Activated CD8-positive, alpha-beta memory T cell treated with anti-CD3 and anti-CD28 coated beads, Interleukin-2, amount 50 U/mL, for 24 hours (primary cell): ENCODE results near the gene ARID3B.
"Not testable (repeated sequence)": the region's sequence is repeated elsewhere in the genome, so short reads cannot be mapped to it uniquely, and the experiment has no call there.

Source experiments
- DNase-seq: peaks from one replicate; pipeline ENCODE4 v3.0.0-alpha.2; 2020; ENCODE audit errors: extremely low read depth

Gene ARID3B

DNA sequence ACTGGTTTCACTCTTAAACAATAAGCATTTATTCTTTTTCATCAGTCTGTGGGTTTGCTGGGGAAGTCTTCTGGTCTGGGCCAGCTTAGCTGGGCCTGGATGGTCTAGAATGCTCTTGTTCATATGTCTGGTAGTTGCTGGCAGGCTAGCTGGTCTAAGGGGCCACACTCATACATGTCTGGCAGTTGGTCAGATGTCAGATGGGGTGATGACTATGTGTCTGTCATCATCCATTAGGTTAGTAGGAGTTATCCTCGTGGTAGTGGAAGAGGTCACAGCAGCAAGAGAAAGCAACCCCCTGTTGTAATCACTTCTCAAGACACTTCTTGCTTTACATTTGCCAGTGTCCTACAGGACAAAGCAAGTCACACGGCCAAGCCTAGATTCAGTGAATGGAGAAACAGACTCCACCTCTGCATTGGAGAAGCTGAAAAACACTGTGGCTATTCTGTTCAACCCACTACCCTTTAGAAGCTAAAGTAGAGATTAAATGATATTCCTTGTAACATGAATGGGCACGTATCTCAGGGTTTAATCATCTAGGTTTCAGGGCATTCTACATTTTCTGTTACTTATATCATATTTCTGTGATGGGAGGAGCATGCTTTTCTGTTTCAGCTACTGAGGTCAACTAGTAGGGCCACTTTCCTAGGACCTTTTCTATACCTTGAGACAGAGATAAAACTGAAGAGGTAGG lies 5.5 kb upstream of the ARID3B start:
- DNase-seq = no peak

DNA sequence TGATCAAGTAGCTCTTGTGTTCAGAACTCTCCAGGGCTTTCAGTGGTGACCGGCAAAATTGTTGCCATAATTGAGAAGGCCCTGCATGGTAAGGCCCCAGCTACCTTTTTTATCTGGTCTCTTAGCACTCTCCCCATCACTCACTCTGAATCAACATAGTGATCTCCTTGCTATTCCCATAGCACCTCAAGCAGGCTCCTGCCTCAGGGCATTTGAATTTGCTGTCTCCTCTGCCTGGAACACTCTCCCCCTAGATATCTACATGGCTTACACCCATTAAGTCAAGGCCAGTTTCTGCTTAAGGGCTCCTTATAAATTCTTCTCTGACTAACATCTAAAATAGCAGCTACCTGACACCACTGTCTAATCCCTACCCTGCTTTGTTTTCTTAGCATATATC lies 3.3 kb upstream of the ARID3B start:
- no peak for DNase-seq

DNA sequence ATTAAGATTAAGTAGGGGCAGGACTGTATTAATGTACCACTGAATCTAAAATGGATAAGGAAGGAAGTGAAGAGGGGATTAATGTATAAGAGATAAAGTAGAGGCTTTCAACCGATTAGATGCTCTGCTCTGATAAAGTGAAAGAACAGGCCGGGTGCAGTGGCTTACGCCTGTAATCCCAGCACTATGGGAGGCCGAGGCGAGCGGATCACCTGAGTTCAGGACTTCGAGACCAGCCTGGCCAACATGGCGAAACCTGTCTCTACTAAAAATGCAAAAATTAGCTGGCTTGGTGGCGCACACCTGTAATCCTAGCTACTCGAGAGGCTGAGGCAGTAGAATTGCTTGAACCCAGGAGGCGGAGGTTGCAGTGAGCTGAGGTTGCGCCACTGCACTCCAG lies 1.5 kb upstream of the ARID3B start:
- DNase-seq = not testable (repeated sequence)

DNA sequence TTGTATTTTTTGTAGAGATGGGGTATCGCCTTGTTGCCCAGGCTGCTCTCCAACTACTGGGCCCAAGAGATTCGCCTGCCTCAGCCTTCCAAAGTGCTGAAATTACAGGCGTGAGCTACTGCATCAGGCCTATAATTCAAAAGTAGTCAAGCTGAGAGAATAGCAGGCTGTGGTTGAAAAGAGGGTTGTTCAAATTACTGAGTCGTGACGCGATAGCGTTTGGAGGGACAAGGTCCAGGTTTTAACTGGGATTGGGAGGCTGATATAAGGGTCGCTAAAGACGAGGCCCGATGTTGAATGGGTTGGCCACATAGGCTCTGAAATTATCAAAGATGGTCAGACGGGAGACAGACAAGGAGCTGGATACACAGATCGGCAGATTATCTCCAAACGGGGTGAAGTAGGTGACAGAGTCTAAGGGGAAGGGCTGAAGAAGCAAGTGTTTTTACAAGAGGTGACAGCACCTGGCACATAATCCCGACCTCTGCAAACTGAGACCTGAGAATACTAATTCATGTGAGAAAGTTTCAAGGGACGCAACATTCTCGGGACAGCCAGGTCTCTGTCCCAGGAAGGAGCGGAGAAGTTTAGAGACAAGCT lies 759 bp upstream of the ARID3B start:
- DNase-seq = no peak

DNA sequence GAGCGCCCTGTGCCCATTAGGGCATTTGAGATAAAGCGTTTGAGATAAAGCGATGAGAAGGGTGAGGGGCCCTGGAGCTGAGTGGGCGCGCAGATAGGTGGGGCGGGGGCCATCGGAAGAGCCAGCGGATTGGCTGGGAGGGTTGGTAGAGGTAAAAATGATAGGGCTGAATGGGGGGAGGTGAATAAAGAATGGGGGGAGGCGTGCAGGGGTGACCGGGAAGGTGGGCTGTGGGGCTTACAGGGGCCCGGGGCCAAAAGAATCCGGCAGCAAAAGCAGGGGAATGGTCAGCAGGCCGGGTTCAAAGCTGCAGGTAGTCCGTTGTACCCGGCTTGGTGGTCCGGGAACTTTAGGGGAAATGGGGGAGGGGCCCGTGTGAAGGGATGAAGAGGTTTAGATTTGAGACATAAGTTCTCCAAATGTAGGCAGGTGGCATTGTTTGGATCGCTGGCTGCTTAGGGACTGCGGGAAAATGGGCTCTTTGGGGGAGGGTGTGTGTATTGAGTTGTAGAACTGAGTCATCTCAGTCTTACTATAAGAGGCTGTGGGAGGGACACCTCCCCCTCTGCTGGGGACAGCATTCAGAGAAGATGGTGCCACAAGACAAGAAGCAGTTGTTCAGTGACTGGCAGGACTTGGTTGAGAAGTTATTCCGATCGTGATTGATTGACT lies 610 bp downstream of the ARID3B start:
- no peak for DNase-seq

DNA sequence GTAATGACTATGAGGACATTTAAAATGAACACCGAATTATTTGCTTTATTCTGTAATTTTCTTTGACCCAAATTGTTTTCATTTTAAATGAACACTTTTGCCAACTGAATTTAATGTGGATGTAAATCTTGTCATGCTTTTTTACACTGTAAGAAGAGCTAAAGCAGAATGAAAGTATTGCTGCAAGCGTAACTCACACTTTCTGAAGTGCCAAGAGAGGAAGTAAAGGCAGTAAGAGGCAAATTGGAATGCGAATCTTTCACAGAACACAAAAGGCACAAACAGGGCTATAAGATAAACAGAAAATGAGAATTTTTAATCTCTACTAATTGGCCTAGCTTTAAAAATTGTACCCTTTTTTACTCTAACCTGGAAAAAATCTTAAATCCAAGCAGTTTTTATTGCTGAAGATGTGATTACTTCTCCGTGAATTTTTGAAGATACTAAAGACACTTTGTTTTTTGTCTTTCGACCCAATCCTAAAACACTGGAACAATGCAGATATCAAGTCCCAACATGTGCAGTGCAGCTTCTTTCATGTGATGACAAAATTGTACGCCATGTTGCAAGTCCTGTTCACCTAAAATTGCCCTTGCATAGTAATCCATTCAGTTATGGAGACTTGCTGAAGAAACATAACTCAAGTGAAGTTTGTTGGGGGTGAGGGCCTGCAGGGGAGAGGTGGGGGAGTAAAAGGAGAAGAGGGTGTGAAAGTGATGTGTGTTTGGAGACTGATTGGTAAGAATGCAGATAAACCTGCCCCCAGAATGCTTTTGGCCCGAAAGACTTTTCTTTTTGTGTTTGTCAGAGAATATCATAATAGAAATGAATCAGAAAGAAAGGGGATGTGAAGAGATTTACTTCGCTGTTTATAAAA lies 1.4 kb downstream of the ARID3B start:
- DNase-seq = no peak

DNA sequence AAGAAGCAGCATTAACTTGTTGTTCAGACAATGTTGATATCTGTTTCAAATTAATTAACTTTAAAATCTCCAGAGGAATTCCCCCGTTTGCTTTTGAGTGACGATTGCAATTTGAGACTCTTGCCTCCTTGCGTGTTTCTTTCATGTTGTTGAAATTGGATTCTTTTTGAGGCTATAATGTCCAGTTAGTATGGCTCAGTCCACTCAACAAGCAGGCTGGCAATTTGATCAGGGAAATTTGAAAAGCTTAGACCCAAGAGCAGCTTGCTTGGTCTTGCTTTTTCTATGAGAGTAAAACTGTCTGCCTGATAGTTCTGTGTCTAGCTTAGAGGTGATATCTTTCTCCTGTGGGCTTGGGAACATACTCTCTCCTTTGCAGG lies 2.0 kb downstream of the ARID3B start:
- no peak for DNase-seq

DNA sequence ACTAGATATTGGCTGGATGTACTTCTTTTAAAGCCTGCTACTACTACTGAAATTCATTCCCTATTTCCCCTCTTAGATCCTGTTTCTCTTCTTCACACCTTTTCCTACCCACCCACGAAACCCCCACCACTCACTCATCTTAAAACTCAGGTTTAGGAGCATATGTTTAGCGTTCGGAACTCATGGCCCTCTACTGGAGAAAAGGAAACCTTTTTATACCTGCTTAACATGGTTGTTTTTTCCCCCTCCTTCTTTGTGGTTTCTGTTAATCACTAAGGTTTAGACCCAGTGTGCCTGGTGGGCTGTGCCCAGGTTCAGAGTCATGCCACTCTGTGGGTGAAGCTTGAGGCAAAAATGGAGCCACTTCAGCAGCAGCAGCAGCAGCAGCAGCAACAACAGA lies 2.6 kb downstream of the ARID3B start:
- DNase-seq = no peak

DNA sequence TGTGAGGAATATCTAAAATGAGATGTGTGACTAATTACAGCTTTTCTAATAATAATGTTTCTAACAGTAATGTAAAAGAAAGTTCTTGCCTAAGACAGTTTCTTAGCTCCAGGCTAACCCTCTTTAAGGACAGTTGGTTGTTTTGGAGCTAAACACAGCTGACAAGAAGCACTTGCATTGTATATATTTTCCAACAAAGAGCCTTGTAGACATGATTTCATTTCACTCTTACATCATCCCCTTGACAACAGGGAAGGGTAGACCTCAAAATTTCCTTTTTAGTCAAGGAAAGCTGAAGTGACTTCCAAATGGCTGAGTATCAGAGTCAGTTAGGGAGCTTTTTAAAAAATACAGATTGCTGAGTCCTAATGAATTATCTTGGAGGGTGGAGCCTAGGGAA lies 4.1 kb downstream of the ARID3B start:
- DNase-seq = no peak

DNA sequence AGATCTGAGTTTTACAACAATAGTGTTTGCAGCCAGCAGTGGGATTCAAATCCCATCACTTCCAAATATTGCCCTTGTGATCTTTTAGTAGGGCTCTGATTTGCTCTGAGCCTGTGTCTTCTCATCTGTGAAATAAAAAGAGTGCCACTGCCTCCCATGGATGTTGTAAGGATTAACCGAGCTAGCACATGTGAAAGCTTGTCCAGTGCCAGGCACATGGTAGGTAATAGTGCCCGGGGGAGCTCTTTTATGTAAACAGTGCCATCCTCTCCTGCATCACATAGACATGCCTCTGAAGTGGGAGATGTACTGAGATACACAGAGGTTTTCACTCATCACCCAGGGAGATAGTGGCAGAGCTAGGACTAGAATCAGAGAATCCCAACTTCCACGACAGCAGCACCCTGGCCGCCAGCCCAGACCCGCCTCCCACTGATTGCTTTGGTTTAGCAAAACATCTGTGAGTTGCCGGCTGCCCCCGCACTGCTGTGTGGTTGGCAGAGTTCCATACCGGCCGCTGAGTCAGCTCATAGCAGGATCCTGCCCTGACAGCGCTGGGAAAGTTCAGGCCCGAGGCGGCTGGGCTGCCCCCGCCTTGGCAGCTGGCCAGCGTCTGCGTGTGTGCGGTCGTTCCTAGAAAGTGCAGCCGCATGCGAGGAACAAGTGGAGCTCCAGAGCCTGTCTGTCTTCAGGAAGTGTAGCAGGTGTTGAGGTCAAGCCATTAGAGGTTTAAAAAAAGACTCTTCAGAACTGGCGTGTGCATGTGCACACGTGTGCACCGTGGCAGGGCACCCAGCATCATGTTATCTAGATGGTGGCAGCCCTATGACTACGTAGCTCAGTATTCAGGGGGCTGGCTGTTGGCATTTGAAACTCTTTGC lies 5.0 kb downstream of the ARID3B start:
- peak; percentile 87 for DNase-seq

DNA sequence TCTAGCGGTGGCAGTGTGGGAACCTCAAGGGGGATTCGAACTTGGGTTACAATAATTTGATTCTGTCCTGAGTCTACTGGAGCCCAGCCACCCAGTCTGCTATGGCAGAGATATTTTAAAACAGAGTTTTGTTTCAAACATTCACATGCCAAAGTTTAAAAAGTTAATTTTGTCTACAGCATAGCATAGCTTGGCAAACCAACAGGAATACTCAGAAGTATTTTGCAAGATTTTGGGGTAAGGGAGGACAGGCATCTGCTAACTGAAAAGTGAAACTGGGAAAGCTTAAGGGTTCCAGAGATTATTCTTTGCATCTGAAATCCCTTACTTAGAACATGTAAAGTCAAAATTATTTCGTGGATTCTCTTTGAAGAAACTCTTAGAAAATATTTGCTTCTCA lies 6.6 kb downstream of the ARID3B start:
- DNase-seq = no peak

DNA sequence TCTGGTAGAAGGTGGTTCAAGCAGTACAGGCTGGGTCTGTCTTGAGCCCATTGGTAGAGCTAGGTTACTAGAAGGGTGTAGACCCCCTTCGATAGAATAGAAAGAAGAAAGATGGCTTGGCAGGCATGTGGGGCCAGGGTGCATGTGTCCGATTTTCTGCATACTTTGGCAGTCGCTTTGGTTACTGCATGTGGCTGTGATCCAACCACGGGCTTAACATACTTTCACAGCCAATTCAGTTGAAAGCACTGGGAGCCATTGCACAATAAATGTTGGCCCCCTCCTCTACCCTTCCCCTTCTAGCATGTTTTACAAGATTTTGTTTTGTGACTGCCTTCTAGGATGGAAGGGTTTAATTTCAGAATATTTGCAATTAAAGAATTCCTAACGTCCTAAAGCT lies 7.2 kb downstream of the ARID3B start:
- DNase-seq = no peak

DNA sequence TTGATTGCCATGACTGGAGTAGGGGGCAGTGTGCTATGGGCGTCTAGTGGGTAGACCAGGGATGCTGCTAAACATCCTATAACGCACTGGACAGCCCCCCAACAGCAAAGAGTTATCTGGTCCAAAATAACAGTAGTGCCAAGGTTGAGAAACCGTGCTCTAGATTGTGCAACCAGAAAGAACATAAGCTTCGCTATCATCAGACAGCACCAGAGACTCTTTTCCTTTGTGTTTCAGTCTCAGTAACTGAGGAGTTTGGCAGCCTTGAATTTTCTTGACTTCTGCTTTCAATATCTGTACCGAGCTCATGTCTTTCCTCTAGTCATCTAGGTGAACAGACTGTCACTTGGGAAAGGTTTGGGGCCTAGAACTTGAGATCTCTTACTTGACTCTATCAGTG lies 8.8 kb downstream of the ARID3B start:
- DNase-seq = no peak

DNA sequence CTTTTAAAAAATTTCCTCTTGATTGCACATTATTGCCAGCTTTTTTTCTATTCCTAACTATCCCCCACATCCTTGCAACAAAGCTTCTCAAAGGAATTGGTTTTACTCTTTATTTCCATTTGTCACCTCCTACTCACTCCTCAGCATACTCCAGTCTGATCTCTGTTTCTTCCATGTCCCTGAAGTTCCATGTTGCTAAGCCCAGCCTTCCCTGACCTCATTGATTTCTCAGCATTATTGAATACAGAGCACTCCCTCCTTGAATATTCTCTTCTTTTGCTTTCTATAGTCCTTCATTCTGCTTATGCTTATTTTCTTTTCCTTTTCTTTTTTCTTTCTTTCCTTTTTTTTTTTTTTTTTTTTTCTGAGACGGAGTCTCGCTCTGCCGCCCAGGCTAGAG lies 10.7 kb downstream of the ARID3B start:
- no peak for DNase-seq

DNA sequence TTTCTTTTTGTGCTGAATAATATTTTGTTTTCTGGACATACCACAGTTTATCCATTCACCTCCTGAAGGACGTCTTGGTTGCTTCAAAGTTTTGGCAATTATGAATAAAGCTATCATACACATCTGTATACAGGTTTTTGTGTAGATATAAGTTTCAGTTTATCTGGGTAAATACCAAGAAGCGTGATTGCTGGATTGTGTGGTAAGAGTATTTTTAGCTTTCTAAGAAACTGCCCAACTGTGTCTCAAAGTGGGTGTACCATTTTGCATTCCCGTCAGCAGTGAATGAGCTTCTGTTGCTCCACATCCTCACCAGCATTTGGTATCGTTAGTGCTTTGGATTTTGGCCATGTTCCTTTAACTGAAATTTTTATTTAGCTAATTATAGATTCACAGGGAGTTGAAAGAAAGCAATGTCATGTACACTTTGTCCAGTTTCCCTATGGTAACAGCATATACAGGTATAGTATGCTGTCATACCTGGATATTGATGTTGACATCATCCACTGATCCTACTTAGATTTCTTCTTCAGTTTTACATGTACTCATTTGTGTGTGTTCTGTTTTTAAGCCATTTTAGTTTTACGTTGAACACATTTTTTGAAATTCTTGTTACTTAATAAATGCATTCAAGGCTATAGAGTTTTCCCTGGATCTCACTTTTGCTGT lies 11.9 kb downstream of the ARID3B start:
- DNase-seq = no peak

DNA sequence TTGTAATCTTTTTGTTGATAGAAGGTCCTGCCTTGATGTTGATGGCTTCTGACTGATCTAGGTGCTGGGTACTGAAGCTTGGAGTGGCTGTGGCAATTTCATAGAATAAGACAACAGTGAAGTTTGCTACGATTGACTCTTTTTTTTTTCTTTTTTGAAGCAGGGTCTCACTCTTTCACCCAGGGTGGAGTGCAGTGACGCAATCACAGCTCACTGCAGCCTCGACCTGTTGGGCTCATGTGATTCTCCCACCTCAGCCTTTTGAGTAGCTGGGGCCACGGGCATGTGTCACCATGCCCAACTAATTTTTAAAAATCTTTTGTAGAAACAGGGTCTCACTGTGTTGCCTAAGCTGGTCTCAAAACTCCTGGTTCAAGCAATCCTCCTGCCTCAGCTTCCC lies 14.2 kb downstream of the ARID3B start:
- no peak for DNase-seq

DNA sequence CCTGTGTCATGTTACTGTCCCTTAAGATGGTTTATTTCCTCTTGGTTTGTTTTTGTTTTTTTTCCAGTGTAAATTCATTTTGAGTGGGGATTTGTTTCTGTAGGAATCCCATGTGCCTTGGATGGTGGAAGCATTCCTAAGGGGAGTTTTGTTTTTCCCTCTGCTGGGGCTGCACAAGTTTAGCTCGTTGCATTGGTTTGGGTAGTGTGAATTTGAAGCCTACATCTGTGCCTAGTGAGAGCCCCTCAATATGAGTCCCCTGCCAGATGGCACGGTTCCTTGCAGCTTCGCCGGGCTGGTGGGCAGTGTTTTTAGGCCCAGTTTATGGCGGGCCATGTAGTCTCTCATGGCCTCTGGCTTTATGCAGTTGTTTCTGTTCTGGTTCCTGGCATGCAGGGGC lies 17.7 kb downstream of the ARID3B start:
- DNase-seq = no peak

DNA sequence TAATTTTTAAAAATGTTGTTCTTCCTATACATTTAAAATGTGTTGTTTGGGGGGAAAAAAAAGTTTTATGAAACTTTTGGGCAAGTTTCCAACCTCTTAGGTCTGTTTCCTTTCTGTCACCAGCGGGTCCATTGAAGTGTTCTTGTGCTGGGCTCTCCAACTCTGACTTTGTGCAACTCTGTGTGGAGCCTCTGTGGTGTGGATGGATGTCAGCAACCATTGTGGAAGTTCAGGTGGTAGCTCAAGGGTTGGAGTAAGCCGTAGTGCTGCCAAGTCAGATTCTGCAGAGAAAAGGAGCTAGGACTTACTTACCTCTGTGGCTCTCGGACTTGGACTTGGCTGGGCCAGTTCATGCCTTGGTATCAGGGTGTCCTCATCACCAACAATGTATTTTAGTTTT lies 22.4 kb downstream of the ARID3B start:
- no peak for DNase-seq

DNA sequence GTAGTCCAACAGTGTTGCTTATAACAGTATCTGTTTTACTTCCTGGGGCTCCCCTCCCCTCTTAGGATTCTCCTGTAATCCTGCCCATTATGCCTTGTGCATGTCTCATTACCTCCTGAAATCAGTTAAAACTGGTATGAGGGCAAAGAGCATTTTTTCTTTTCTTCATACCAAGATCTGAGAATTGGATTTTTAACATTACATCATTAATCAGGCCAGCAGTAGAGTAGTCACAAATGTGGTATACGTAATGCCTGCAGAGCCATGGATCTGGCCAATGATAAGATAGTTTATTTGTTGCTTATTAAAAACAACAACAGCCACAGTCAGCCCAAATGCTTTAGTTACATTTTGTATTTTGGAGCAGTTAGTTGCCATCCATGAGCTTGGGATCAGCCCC lies 23.2 kb downstream of the ARID3B start:
- no peak for DNase-seq

DNA sequence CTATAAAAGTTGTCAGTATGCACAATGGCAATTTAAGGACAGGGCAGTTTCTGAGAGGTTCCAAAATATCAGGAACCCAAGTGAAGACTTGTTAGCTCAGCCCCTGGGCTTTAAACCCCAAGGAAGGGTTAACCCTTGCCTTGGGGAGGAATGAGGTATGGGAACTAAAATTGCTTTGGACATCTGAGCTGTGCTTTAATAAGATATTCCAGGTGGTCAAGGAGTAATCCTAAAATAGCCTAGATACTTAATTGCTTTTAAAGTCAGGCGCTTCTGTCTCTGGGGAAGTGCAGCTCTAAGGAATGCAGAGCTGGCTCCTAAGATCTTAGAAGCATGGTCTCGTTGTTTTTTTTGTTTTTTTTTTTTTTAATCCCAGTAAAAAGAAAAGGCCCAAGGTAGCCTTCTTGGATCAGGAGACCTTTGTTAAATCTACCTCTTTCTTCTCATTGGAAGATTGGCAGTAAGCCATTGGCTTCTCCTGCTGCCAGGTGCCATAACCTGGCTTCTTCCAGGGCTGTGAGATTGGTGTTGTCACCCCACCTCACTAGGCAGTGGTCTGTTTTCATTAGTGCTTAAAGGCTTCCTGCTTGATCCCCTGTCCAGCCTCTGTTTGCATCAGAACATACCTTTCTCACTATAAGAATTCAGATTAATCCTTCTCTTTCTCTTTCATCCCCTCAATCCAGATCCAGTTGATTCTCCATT lies 24.5 kb downstream of the ARID3B start:
- DNase-seq = no peak
